GM18867 (cell line): ENCODE data around the gene SOX10.

ENCODE experiments used
- ATAC-seq: cut with Tn5 transposase; IDR thresholded peaks from one replicate; pipeline ENCODE4 v1.9.1; 2021; ENCODE audit warnings: mild to moderate bottlenecking, moderate library complexity; ENCODE audit not compliant: unreplicated experiment

Gene SOX10

GRCh38 chr22:38016182-38017151, 32.1 kb upstream of the SOX10 start:
- ATAC-seq: no peak

- ATAC-seq: no peak
Measured at GRCh38 chr22:38014083-38014482, 29.7 kb upstream of the SOX10 start.

GRCh38 chr22:38012604-38013072, 28.3 kb upstream of the SOX10 start:
- ATAC-seq: no peak

GRCh38 chr22:38009000-38009806, 24.8 kb upstream of the SOX10 start:
- no peak for ATAC-seq

GRCh38 chr22:38007330-38007902, 23.1 kb upstream of the SOX10 start:
- ATAC-seq: no peak

DNA sequence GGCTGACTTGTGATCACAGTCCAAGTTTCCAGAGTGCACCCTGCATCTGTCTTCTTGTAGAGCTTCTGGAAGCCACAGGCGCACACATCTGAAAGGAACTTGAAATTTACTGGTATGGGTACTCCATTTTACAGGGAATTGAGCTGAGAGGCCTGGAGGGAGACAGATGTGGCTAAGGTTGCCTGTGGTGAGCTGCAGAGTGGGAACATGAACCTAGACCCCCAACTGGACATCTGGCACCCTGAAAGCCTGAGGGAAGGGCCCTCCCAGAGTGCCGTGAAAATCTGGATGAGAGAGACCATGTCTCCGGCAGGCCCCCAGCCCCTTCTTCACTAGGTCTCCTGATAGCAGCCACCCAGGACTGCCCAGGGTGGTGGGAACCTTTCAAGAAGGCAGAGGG, 22.6 kb upstream of the SOX10 start:
- no peak for ATAC-seq

DNA sequence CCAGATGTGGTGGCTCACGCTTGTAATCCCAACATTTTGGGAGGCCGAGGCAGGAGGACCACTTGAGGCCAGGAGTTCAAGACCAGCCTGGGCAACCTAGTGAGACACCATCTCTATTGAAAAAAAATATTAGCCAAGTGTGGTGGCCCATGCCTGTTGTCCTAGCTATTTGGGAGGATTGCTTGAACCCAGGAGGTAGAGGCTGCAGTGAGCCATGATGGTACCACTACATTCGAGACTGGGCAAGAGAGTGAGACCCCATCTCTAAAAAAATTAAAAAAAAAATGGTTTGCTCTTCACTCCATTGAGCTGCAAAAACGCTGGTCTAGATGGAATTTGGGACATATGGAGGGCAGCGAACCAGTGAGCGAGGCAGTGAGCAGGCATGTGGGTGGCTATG, 21.6 kb upstream of the SOX10 start:
- ATAC-seq: no peak

DNA sequence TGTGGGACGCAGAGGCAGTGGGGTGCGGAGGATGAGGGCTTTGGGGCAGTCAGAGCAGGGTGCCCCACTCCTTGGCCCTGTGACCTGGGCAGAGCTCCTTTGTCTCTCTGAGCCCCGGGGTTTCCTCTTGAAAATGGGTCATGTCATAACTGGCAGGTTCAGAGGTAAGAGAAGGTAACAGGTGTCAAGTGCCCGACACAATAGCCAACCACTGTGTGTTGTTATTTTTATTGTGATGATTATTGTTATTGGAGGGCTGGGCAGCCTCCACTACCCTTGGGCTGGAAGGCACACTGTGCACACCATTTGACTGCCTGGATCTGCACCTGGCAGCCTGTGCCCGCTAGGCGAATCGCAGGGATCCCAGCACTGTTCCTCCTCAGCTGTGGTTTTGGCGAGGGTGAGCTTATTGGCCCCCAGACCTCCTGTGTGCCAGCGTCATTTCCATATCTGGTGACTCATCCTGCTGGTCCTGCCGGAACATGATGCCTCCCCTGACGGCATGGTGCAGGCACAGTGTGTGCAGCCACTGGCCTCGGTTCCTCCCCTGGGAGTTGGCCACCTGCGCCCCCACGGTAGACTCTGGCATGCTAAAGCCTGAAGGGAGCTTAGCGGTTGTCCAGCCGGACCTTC, 15.4 kb upstream of the SOX10 start:
- no peak for ATAC-seq

GRCh38 chr22:37999236-37999635, 14.9 kb upstream of the SOX10 start:
- no peak for ATAC-seq

GRCh38 chr22:37998543-37998942, 14.2 kb upstream of the SOX10 start:
- no peak for ATAC-seq

GRCh38 chr22:37996515-37997246, 12.3 kb upstream of the SOX10 start:
- no peak for ATAC-seq

DNA sequence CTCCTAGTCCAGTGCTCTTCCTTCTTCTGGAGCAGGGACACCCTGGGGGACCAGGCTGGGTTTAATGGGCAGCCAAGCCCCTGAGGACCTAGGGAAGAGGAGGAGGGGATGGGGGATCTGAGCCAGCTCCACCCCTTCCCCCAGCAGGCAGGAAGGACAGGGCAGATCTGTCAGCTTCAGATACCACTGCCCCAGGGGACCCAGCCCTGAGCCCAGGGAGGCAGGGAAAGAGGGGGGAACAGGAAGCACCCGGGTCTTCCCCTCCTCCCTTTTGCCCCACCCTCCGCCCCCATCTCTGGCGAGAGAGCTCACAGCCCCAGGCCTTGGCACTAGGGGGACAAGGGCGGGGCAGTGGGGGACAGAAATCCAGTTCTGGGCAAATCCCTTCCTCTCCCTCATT, 11.7 kb upstream of the SOX10 start:
- ATAC-seq: no peak

GRCh38 chr22:37995460-37995859, 11.1 kb upstream of the SOX10 start:
- ATAC-seq: no peak

- ATAC-seq: no peak
Measured at GRCh38 chr22:37994982-37995381, 10.6 kb upstream of the SOX10 start.

GRCh38 chr22:37994049-37994448, 9.7 kb upstream of the SOX10 start:
- no peak for ATAC-seq

DNA sequence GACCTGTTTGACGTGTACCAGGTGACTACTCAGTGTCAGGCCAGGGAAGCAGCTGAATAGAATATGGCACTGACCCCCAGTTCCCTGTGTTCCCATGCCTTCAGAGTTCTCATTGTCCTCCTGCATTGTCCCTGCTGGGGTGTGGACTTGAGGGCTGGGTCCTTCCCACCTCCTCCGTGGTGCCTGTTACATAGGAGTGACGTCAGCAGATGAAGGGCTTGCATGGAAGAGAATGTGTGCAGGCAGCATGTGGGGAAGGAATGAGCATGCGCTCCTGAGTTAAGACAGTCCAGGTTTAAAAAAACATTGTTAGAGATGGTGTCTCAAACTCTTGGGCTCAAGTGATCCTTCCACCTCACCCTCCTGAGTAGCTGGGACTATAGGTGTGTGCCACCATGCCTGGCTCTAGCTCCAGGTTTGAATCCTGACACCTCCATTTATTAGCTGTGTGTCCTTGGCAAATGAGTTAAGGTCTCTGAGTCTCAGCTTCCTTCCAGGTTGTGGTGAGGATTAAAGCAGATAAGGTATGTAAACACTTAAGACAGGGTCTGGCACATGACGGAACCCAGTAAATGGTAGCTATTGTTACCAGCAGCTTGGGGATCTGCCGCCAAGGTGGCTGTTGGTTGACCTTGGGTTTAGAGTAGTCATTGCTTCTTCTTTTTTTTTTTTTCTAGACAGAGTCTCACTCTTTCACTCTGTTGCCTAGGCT, 7.5 kb upstream of the SOX10 start:
- ATAC-seq: no peak

DNA sequence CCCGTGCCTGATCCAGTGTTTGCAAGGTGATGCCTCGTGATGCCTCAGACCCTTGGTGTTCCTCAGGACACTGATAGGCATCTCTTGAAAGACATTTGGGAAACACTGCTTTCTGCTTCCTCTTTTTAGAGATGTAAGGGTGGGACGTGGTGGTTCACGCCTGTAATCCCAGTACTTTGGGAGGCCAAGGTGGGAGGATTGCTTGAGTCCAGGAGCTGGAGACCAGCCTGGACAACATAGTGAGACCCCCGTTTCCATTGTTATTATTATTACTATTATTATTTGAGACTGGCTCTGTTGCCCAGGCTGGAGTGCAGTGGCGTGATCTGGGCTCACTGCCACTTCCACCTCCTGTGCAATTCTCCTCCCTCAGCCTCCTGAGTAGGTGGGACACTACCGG, 6.5 kb upstream of the SOX10 start:
- ATAC-seq: no peak

DNA sequence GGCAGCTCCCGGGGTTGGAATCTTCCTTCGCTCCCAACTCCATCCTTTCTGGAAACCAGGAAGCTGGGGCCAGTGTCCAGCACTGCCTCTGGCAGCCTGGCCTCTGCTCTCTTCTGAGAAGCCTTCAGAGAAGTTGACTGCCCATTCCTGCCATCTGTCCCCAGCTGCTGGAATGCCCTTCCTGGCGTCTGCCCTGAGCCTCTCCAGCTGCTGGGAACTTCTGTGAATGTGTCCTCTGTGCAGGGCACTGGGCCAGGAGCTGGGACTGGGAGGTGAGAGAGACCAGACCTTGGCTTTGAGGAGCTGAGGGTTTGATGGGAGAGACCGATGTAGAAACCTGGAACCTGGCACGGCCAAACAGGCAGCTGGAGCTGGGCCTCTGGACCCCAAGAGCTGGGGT, 5.9 kb upstream of the SOX10 start:
- no peak for ATAC-seq

GRCh38 chr22:37989146-37990045, 5.0 kb upstream of the SOX10 start:
- ATAC-seq: no peak
